ENCODE results near the gene KAT2A.
A peak's percentile ranks its signal among the peaks of the same experiment; 100 is the strongest.

KAT2A gene

GRCh38 chr17:42112552-42113176, 8.5 kb downstream of the KAT2A start, which contains the start of gene DHX58:
Gene DHX58 (minus strand): TSS chr17:42112714. CDS start chr17:42111892, 822 bp downstream.
- DNase-seq, result peak; percentile 71

- DNase-seq, result peak; percentile 45
Observed at GRCh38 chr17:42111871-42112551, 9.2 kb downstream of the KAT2A start.

- no peak for DNase-seq
Observed at GRCh38 chr17:42111265-42111636, 9.9 kb downstream of the KAT2A start.

- no peak for DNase-seq
Observed at GRCh38 chr17:42110301-42111264, 10.6 kb downstream of the KAT2A start.

GRCh38 chr17:42109086-42109485, 12.1 kb downstream of the KAT2A start:
- no peak for DNase-seq

- peak; percentile 93 for DNase-seq
Observed at GRCh38 chr17:42107597-42108576, 13.3 kb downstream of the KAT2A start.

GRCh38 chr17:42107124-42107523, 14.0 kb downstream of the KAT2A start:
- DNase-seq, result no peak

- no peak for DNase-seq
Observed at GRCh38 chr17:42106009-42106408, 15.2 kb downstream of the KAT2A start.

- DNase-seq, result no peak
Observed at GRCh38 chr17:42104264-42104663, 16.9 kb downstream of the KAT2A start.

GRCh38 chr17:42103221-42103954, 17.8 kb downstream of the KAT2A start:
- DNase-seq, result no peak

GRCh38 chr17:42101513-42102292, 19.5 kb downstream of the KAT2A start:
- peak; percentile 80 for DNase-seq

- DNase-seq, result no peak
Observed at GRCh38 chr17:42098730-42099399, 22.3 kb downstream of the KAT2A start.

- DNase-seq, result no peak
Observed at GRCh38 chr17:42097691-42098631, 23.2 kb downstream of the KAT2A start, which contains the start of gene ZNF385C. Gene ZNF385C (minus strand): TSS chr17:42098473. CDS start chr17:42063056, 35,417 bp downstream.

- DNase-seq, result no peak
Observed at GRCh38 chr17:42096360-42097111, 24.6 kb downstream of the KAT2A start.

GRCh38 chr17:42094375-42095069, 26.6 kb downstream of the KAT2A start:
- no peak for DNase-seq

- no peak for DNase-seq
Observed at GRCh38 chr17:42092939-42093338, 28.2 kb downstream of the KAT2A start.
